Sigmoid colon (tissue), 4 donors: ENCODE data around the gene CHCHD2.

Experiments
- CTCF ChIP-seq, 4 experiments: fragments of 450-650 bp in 3 of 4; fragments of 200-600 bp in 1 of 4; IDR thresholded peaks; one replicate each; pipeline ENCODE4 v1.5.1; 2016 to 2019; ENCODE audit warnings: antibody characterized with exemption in 4 of 4, mild to moderate bottlenecking in 3 of 4, moderate library complexity in 2 of 4
- POLR2A ChIP-seq, 2 donors: fragments of 450-650 bp; IDR thresholded peaks; one replicate each; pipeline ENCODE4 v1.6.1; 2016; ENCODE audit warnings: antibody characterized with exemption in 2 of 2, mild to moderate bottlenecking in 2 of 2, moderate library complexity in 2 of 2
- POLR2AphosphoS5 ChIP-seq, 4 donors: sonication (generic); formaldehyde crosslinking; IDR thresholded peaks; one replicate each; pipeline ENCODE4 v1.6.1; 2017; ENCODE audit warnings: antibody characterized with exemption in 4 of 4

GRCh38 chr7:56078196-56078595, 28.1 kb downstream of the CHCHD2 start:
- TF ChIP-seq POLR2A (IDR thresholded peaks at IDR 0.05) (no peak), CTCF (IDR thresholded peaks at IDR 0.05) (no peak), POLR2AphosphoS5 (IDR thresholded peaks at IDR 0.05) (no peak)
